Measurements from ENCODE around the gene FOLR1.

GRCh38 chr11:72230764-72231365, 38.9 kb downstream of the FOLR1 start:
- no peak for TF ChIP-seq CTCF (conservative IDR thresholded peaks at IDR 0.05; ENCODE audit: low read length)
- no peak for TF ChIP-seq EZH2phosphoT487 (IDR thresholded peaks at IDR 0.05; ENCODE audit: borderline replicate concordance)
